ENCODE results near the gene TMEM45A.

DNA sequence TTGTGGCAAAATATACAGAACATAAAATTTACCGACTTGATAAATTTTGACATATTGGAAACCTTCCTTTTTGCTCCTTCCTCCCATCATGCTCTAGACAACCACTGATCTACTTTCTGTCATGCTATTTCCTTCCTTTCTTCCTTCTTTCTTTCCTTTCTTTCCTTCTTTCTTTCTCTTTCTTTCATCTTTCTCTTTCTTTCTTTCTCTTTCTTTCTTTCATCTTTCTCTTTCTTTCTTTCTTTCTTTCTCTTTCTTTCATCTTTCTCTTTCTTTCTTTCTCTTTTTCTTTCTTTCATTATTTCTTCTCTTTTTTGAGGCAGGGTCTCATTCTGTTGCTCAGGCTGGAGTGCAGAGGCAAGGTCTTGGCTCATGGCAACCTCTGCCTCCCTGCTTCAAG, 8.9 kb upstream of the TMEM45A start:
- TF ChIP-seq, protein P1, sequence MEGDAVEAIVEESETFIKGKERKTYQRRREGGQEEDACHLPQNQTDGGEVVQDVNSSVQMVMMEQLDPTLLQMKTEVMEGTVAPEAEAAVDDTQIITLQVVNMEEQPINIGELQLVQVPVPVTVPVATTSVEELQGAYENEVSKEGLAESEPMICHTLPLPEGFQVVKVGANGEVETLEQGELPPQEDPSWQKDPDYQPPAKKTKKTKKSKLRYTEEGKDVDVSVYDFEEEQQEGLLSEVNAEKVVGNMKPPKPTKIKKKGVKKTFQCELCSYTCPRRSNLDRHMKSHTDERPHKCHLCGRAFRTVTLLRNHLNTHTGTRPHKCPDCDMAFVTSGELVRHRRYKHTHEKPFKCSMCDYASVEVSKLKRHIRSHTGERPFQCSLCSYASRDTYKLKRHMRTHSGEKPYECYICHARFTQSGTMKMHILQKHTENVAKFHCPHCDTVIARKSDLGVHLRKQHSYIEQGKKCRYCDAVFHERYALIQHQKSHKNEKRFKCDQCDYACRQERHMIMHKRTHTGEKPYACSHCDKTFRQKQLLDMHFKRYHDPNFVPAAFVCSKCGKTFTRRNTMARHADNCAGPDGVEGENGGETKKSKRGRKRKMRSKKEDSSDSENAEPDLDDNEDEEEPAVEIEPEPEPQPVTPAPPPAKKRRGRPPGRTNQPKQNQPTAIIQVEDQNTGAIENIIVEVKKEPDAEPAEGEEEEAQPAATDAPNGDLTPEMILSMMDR (IDR thresholded peaks at IDR 0.05; ENCODE audit: low read depth, low read length) = no peak
- TF ChIP-seq EZH2phosphoT487 (IDR thresholded peaks at IDR 0.05; ENCODE audit: low read depth) = no peak

Measured in OCI-LY3 (cell line).